Chondrocyte (in vitro differentiated cells): ENCODE measurements around the gene CTIF. TPM values are rescaled to one million over a fixed set of nuclear protein-coding genes. Genes with fewer than 3 reads are reported as not detected.
A peak's percentile ranks its signal among the peaks of the same experiment; 100 is the strongest.

Experiments
- DNase-seq: peaks from one replicate; pipeline ENCODE4 v3.0.0; 2021; ENCODE audit warnings: mixed read lengths, low spot score
- H3K27ac Mint-ChIP-seq: one replicate; pipeline ENCODE4 v1.8.0; 2021; ENCODE audit warnings: mild to moderate bottlenecking, moderate library complexity, mixed read lengths; ENCODE audit not compliant: unreplicated experiment
- H3K27me3 Mint-ChIP-seq: 2 replicates; pipeline ENCODE4 v1.8.0; 2021; ENCODE audit warnings: low read depth, mixed read lengths
- H3K36me3 Mint-ChIP-seq: 2 replicates; pipeline ENCODE4 v1.8.0; 2021; ENCODE audit warnings: low read depth, mixed read lengths
- H3K4me1 Mint-ChIP-seq: 2 replicates; pipeline ENCODE4 v1.8.0; 2021; ENCODE audit warnings: low read depth, mild to moderate bottlenecking, mixed read lengths
- H3K4me3 Mint-ChIP-seq: one replicate; pipeline ENCODE4 v1.8.0; 2021; ENCODE audit warnings: mild to moderate bottlenecking, moderate library complexity, mixed read lengths; ENCODE audit not compliant: unreplicated experiment
- H3K9me3 Mint-ChIP-seq: 2 replicates; pipeline ENCODE4 v1.8.0; 2021; ENCODE audit warnings: low read depth, mixed read lengths
- CTCF ChIP-seq: fragments of 200-600 bp; sonication (generic); IDR thresholded peaks from 2 replicates; pipeline ENCODE4 v1.5.0; 2021; ENCODE audit warnings: antibody characterized with exemption, mild to moderate bottlenecking, moderate library complexity
- total RNA-seq: library from RNA; stranded (reverse); gene quantifications from 3 replicates; pipeline ENCODE4 v1.2.1, GENCODE V29; 2021

The CTIF gene
- total RNA-seq, 1 donor from 2014 or later: 184 TPM

- no peaks in the 10 kb centered on the region for H3K9me3 Mint-ChIP-seq
- peaks cover 44% of the 10 kb centered on the region for H3K4me1 Mint-ChIP-seq
- no peak for DNase-seq
- H3K36me3 Mint-ChIP-seq: peaks cover 30% of the 10 kb centered on the region
- no peaks in the 10 kb centered on the region for H3K27me3 Mint-ChIP-seq
- no peak for TF ChIP-seq CTCF
- H3K27ac Mint-ChIP-seq: no peak overlapping the region
- H3K4me3 Mint-ChIP-seq: no peak overlapping the region
Measured at GRCh38 chr18:48774941-48775340, 236.1 kb downstream of the CTIF start.

- Mint-ChIP-seq H3K4me1 (peaks cover 50% of the 10 kb centered on the region), H3K9me3 (no peaks in the 10 kb centered on the region)
Measured at GRCh38 chr18:48775372-48776155, 236.7 kb downstream of the CTIF start.

GRCh38 chr18:48776156-48776555 is 237.3 kb downstream of the CTIF start:
- TF ChIP-seq CTCF: no peak
- H3K27ac Mint-ChIP-seq: no peak overlapping the region
- peaks cover 56% of the 10 kb centered on the region for H3K4me1 Mint-ChIP-seq
- no peaks in the 10 kb centered on the region for H3K9me3 Mint-ChIP-seq
- no peaks in the 10 kb centered on the region for H3K27me3 Mint-ChIP-seq
- DNase-seq: no peak
- peaks cover 23% of the 10 kb centered on the region for H3K36me3 Mint-ChIP-seq
- H3K4me3 Mint-ChIP-seq: no peak overlapping the region

More at GRCh38 chr18:48775372-48776155, 236.7 kb downstream of the CTIF start:
- DNase-seq: no peak
- peak overlapping the region; percentile 68 for H3K27ac Mint-ChIP-seq
- TF ChIP-seq CTCF: no peak
- H3K4me3 Mint-ChIP-seq: no peak overlapping the region
- H3K27me3 Mint-ChIP-seq: no peaks in the 10 kb centered on the region
- H3K36me3 Mint-ChIP-seq: peaks cover 28% of the 10 kb centered on the region

GRCh38 chr18:48776641-48777025 is 237.8 kb downstream of the CTIF start:
- Mint-ChIP-seq H3K4me1 (peaks cover 61% of the 10 kb centered on the region), H3K36me3 (peaks cover 23% of the 10 kb centered on the region), H3K27ac (peak overlapping the region; percentile 57), H3K4me3 (no peak overlapping the region), H3K27me3 (no peaks in the 10 kb centered on the region), H3K9me3 (no peaks in the 10 kb centered on the region)
- no peak for DNase-seq
- no peak for TF ChIP-seq CTCF

- peak; percentile 90 for TF ChIP-seq CTCF
- peaks cover 63% of the 10 kb centered on the region for H3K4me1 Mint-ChIP-seq
- H3K27me3 Mint-ChIP-seq: no peaks in the 10 kb centered on the region
- DNase-seq: no peak
- peaks cover 19% of the 10 kb centered on the region for H3K36me3 Mint-ChIP-seq
- H3K4me3 Mint-ChIP-seq: no peak overlapping the region
- H3K9me3 Mint-ChIP-seq: no peaks in the 10 kb centered on the region
- H3K27ac Mint-ChIP-seq: peak overlapping the region; percentile 84
Measured at GRCh38 chr18:48777026-48777743, 238.4 kb downstream of the CTIF start.
